Colonic mucosa (tissue), 4 donors: Measurements from ENCODE around the gene ANO1. TPM values are rescaled to one million over a fixed set of nuclear protein-coding genes. Genes with fewer than 3 reads are reported as not detected.
"Not testable (repeated sequence)": the region's sequence is repeated elsewhere in the genome, so short reads cannot be mapped to it uniquely, and the experiment has no call there.

Source experiments
- DNase-seq: peaks from one replicate; pipeline ENCODE4 v3.0.0-alpha.2; 2020
- H3K27ac ChIP-seq: fragments of 200-600 bp; one replicate; pipeline ENCODE4 v1.8.0; 2021
- H3K27me3 ChIP-seq: fragments of 200-600 bp; one replicate; pipeline ENCODE4 v1.8.0; 2021
- H3K36me3 ChIP-seq: fragments of 200-600 bp; one replicate; pipeline ENCODE4 v1.8.0; 2021
- H3K4me1 ChIP-seq: fragments of 200-600 bp; one replicate; pipeline ENCODE4 v1.8.0; 2021; ENCODE audit warnings: mild to moderate bottlenecking
- H3K4me3 ChIP-seq: fragments of 200-600 bp; one replicate; pipeline ENCODE4 v1.8.0; 2021
- H3K9ac ChIP-seq, 2 donors: one replicate each; pipeline ENCODE4 v1.7.0; 2013; ENCODE audit warnings: control low read depth in 2 of 2, low read depth in 2 of 2, low read length in 2 of 2
- H3K9me3 ChIP-seq: fragments of 200-600 bp; one replicate; pipeline ENCODE4 v1.8.0; 2021
- intact Hi-C: fragments of 100-400 bp; cut with DNase I; formaldehyde crosslinking; loops from one replicate; pipeline ENCODE4 v1.14.1; 2022
- total RNA-seq, 2 donors: library from RNA; stranded (reverse); fragmentation: NEBNext Ultra II Directional in 1 of 2; extraction: Animal tissue kit (Norgen Biotek cat#: 25700) in 1 of 2; gene quantifications; one replicate each; pipeline ENCODE4 v1.2.1, GENCODE V29; 2021
- TF ChIP-seq, protein P1 (sequence below): fragments of 200-600 bp; IDR thresholded peaks from one replicate; pipeline ENCODE4 v1.8.0; 2022; ENCODE audit warnings: antibody characterized with exemption, mild to moderate bottlenecking
- donor health status: healthy.
- donor health status: DM: no; HTN: no; CAD: no.
- donor health status: DM: no; HTN: no; CAD: no.

ANO1 gene
- total RNA-seq, 2 donors from 2014 or later: 8.3 to 16.4 TPM

DNA sequence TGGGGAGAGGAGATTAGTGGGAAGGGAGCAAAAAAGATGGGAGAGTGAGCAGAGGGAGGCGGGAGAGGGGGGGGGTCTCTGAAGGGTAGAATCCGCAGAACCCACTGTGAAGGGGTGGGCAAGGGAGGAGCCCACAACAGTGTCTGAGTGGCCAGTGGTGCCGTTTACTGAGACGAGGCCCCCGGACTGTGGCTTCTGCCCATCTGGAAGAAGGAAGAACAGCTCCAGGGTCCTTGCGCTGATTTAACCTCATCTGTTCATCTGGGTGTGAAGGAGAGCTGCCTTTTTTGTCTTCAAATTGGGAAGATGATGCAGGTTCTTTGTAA lies 45.7 kb upstream of the ANO1 start:
- no peak overlapping the region for H3K27ac ChIP-seq
- H3K4me1 ChIP-seq: no peaks in the 10 kb centered on the region
- intact Hi-C loops: no loop called here
- H3K27me3 ChIP-seq: no peaks in the 10 kb centered on the region
- peak; percentile 9 for DNase-seq
- TF ChIP-seq, protein P1, sequence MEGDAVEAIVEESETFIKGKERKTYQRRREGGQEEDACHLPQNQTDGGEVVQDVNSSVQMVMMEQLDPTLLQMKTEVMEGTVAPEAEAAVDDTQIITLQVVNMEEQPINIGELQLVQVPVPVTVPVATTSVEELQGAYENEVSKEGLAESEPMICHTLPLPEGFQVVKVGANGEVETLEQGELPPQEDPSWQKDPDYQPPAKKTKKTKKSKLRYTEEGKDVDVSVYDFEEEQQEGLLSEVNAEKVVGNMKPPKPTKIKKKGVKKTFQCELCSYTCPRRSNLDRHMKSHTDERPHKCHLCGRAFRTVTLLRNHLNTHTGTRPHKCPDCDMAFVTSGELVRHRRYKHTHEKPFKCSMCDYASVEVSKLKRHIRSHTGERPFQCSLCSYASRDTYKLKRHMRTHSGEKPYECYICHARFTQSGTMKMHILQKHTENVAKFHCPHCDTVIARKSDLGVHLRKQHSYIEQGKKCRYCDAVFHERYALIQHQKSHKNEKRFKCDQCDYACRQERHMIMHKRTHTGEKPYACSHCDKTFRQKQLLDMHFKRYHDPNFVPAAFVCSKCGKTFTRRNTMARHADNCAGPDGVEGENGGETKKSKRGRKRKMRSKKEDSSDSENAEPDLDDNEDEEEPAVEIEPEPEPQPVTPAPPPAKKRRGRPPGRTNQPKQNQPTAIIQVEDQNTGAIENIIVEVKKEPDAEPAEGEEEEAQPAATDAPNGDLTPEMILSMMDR: no peak
- H3K4me3 ChIP-seq: no peak overlapping the region
- no peaks in the 10 kb centered on the region for H3K36me3 ChIP-seq
- H3K9ac ChIP-seq: no peak overlapping the region
- no peaks in the 10 kb centered on the region for H3K9me3 ChIP-seq

DNA sequence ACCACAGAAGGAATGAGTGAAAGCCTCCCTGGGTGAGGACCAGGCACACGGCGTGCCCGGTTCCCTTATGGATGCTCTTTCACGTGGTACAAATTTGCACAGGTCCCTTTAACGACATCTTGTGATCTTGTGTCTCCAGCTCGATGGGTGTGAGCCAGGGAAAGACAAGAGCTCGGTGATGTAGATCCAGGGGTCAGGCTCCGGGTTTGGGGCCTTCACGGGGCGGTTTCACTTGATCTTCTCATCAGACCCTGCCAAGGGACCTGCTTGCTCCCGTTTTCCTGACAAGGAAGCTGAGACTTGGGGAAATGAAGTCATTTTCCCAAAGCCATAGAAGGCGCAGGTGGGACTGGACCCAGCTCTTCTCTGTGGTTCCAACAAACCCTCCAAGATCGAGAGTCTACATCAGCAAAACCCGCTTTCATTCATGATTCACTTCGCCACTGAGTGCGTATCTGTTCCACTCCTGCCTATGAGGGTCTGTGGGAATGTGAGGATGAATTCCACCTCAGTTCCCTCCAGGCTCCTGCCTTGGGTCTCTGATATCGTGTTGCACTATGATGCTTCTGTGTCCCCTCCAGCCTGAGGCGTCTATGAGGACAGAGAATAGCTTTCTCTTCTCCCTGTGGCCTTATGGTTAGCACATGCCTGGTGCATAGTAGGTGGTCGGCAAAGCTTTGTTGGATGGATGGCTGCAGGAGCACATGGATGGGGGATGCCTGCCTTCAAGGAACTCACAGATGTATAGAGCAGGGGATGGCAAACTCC lies 45.0 kb upstream of the ANO1 start:
- TF ChIP-seq, protein P1: no peak
- Histone ChIP-seq H3K9ac (no peak overlapping the region), H3K36me3 (no peaks in the 10 kb centered on the region), H3K9me3 (no peaks in the 10 kb centered on the region), H3K4me1 (no peaks in the 10 kb centered on the region), H3K27ac (no peak overlapping the region), H3K4me3 (no peak overlapping the region), H3K27me3 (no peaks in the 10 kb centered on the region)
- intact Hi-C loops: no loop called here
- DNase-seq: peak; percentile 9

DNA sequence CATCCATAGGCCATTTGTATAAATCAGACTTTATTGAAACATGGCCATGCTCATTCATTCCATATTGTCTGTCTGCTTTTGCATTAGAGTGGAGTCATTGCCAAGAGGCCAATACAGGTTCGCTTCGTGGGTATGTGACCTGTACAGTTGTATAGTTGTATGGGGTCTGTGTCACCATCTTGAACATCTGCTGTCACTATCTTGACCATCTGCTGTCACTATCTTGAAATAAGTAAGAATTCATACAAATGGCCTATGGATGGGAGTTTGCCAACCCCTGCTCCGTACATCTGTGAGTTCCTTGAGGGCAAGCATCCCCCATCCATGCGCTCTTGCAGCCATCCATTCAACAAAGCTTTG lies 44.4 kb upstream of the ANO1 start:
- TF ChIP-seq, protein P1: no peak
- Histone ChIP-seq H3K36me3 (no peaks in the 10 kb centered on the region), H3K9me3 (no peaks in the 10 kb centered on the region), H3K27ac (no peak overlapping the region), H3K4me1 (no peaks in the 10 kb centered on the region), H3K4me3 (no peak overlapping the region), H3K27me3 (no peaks in the 10 kb centered on the region), H3K9ac (no peak overlapping the region)
- intact Hi-C loops: no loop called here
- peak; percentile 3 for DNase-seq

DNA sequence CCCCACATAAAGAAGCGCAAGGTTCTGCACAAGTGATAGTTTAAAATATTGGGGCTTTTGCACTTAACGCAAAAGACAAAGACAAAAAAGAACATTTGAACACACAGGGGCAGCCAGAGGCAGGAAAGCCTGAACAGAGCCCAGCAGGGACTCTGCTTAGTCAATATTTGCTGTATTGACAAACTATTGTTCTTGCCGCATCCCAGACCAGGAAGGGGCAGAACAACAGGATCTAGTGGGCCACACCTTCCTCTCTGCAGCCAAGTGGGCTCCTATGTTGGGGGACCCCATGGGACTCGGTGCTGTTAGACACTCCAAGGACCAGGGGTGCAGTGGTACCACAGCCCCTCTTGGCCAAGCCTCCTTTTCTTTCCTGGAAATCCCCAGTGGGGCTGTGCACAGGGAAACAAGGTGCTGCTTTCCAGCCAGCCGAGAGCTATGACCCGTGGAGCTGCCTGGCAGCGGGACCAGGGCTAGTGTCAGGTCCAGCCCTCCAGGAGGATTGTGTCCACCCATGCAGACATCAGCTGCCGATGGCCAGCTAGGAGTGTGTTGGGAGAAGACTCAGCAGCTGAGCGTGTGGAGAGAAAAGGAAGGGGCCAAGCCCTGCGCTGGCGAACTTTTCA lies 43.3 kb upstream of the ANO1 start:
- DNase-seq: peak; percentile 16
- Histone ChIP-seq H3K9ac (no peak overlapping the region), H3K4me1 (no peaks in the 10 kb centered on the region), H3K9me3 (no peaks in the 10 kb centered on the region), H3K4me3 (no peak overlapping the region), H3K27me3 (no peaks in the 10 kb centered on the region), H3K36me3 (no peaks in the 10 kb centered on the region), H3K27ac (no peak overlapping the region)
- intact Hi-C loops: no loop called here
- TF ChIP-seq, protein P1: no peak

DNA sequence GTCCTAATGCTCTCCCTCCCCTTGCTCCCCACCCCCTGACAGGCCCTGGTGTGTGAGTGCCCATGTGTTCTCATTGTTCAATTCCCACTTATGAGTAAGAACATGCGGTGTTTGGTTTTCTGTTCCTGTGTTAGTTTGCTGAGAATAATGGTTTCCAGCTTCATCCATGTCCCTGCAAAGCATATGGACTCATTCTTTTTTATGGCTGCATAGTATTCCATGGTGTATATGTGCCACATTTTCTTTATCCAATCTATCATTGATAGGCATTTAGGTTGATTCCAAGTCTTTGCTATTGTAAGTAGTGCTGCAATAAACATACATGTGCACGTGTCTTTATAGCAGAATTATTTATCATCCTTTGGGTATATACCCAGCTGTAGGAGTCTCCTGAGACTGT lies 42.5 kb upstream of the ANO1 start:
- intact Hi-C loops, H3K27me3 ChIP-seq, H3K9ac ChIP-seq, H3K27ac ChIP-seq, H3K4me1 ChIP-seq, H3K9me3 ChIP-seq, DNase-seq, H3K4me3 ChIP-seq, H3K36me3 ChIP-seq: not testable (repeated sequence)
